Amniotic stem cell (primary cell): ENCODE results near the gene RNASEH2B.

Experiments
- DNase-seq: peaks from one replicate; lab custom pipeline; 2025; lab: John Stamatoyannopoulos, UW

The RNASEH2B gene

DNA sequence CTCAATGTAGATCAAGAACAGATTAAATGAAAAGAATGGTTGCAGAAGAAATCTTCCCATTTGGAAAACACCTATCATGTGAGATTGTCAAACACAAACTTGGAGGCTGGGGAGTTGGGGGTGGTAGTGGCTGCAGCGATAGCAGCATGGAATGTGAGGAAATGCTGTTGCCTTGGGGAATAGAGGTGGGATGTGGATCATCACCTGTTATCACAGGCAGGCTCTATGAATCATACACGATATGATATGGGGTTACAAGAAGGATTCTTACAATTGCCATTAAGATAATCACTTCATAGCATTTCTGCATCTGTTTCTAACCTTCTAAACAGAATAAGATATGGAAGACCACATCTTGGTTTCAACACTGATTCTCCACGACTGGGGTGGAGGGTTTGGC is 88.7 kb downstream of the RNASEH2B start:
- no peak for DNase-seq

DNA sequence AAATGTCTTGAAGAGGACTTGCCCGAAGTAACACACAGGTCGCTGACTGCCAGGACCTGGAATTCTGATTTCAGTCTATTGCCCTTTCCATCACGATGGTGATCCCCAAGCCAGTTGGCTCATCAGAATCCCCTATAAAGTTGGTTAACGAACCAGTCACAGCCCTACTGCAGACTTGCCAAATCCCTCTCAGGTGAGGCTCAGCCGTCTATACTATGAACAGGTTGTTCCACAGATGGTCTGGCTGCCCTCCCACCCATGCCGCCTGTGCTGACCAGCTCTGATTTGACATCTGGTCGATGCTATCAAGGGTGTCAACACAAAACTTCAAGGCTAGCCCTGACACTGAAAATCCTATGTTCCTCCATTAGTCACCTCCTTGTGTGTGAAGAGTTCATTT is 90.0 kb downstream of the RNASEH2B start:
- no peak for DNase-seq

DNA sequence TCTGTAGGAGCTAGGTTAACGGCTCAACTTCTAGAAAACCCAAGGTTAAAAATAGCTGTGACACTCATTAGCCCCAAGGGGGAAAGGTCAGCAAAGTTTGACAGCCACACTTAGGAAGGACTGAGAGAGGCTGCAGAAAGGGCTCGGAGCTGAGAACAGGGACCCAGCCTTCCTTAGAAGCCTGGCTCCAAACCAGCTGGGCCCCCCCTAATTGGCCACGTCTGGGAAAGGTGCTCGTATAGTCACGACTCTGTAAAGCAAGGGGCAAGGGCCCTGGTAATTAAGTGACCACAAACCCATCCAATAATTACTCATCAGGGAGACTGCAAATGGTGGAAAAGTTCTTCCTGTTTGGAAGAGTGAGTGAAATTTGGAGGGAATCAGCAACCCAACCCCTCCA is 90.5 kb downstream of the RNASEH2B start:
- no peak for DNase-seq

DNA sequence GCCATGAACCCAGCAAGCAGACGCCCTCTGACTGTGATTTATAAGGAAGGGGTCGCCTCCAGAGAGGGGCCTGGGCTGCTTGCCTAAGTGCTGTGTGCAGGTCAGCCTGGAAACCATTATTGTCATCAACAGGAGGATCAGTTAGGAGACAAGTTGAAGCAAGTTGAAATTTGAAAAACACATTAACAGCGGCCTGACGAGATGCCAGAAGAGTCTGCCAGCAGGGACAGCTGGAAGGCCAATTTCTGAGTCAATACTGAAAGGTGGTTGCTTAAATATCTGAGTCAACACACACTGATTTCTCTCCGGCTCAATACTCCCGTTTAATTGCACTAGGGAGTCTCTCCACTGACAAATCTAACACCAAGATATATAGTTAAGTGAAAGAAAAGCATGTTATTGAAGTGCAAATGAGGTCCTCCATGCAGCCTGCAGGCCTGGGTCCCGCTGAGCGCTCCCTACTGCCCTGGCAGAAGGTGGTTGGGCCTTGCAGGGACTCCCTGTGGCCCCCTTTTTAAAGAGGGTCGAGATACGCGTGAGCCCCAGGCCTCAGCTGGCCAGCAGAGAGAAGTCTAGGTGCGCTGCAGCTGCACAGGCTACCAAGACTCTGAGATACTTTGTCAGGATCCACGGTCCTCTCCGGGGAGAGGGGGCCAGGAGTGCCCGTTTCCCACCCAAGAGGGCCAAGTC is 91.1 kb downstream of the RNASEH2B start:
- DNase-seq, result no peak

DNA sequence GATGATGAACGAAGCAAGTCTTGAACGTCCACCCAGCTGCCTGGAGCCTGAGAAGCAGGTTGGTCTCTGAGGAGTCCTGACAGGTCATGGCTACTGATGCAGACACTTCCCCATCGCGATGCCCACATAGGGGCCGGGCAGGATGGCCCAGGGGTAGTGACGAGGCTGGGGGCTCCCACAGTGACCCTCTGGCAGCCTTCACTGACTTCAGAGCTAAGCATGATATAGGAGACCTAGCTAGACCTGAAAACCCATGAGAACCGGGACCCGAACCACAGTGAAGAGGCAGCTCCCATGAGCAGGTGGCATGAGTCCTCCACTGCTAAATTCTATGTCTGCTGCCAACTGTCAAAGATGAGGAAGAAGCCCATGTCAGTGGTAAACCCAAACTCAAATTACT is 91.7 kb downstream of the RNASEH2B start:
- no peak for DNase-seq

DNA sequence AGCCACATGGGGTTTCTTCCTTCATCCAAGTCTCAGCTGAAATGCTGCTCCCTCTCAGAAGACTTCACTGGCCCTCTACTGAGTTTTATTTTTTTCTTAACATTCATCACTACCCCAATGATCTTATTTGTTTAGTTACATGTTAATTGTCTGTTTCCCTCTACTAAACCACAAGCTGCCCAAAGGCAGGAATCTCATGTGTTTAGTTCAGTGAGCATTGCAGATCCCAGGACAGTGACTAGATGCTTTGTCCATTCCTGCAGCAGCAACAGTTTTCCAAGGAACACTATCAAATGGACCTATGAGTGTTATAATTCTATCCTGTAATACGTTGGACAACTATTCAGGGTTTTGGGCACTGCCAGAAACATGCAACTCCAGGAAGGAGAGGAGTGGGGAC is 93.1 kb downstream of the RNASEH2B start:
- DNase-seq, result no peak

DNA sequence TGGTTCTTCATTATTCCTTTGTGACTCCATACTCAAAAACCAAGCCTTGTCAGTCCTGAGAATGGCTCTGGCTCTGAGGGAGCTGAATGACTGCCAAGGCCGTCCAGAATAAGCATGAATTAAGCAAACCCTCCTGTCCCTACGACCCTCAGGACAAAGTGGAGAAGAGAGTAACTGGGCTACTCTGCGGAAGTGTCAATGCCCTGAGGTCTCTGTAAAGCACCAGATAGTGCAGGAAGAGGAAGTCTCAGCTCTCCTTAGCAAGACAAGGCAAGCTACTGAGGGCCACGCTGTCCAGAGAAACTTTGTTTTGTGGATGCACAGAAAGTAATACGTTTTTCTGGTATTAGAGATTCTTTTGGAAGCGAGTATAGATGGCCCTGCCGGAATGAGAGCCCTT is 94.1 kb downstream of the RNASEH2B start:
- no peak for DNase-seq

DNA sequence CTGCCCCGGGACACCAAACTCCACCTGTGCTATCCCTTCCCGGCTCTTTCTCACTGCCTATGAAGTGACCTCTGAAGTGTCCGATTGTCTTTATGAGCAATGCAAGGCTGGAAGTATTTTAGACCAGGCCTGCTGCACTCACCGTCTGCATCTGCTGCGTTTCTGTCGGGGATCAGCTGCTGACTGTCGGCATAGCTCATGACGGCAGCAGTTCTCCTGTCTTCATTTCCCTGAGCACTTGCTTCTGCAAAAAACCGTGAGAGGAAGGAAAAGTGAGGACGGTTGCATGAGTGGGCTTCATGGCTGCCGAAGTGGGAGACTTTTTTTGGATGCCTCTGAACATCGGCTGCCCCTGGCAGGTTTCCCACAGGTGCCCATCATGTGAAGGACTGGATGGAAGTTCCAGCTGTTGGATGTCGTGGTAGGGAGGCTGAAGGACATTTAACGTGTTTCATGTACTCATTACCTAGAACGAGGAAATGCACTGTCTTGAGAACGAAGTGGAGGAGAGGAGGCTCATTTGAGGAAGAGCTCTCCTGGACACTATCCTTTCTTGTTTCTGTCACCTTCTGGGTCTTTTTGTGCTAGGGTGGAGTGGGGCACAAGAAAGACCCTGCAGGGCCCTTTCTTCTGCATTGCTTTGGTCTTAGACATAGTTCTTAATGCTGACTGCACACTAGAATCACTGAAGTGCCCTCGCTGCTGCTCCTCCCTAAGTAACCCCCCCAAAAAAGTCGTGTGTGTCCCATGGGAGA is 94.7 kb downstream of the RNASEH2B start:
- no peak for DNase-seq

DNA sequence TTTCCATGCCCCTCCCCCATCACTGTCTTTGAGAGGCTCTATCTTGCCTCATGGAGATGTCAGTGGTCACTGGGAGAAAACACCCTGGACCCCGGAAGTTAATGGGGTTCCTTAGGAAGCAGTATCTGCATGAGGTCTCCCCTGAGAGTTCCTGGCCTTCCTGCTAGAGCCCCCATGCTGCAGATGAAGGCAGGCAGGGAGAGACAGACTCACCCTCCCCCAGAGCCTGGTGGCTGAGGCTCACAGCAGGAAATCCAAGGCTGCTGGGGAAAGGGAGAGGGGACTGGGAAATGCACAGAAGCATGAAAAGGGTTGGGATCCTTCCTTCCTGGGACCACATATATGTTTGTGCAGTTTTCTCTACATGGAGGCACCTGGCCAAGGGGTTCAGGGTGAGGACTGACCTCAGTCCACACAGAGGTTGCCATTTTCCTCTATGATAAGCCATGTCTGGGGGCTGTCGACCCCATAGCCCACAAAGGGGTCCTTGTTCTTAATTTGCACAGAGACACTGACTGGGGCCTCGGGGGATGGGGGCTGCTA is 95.4 kb downstream of the RNASEH2B start:
- no peak for DNase-seq

DNA sequence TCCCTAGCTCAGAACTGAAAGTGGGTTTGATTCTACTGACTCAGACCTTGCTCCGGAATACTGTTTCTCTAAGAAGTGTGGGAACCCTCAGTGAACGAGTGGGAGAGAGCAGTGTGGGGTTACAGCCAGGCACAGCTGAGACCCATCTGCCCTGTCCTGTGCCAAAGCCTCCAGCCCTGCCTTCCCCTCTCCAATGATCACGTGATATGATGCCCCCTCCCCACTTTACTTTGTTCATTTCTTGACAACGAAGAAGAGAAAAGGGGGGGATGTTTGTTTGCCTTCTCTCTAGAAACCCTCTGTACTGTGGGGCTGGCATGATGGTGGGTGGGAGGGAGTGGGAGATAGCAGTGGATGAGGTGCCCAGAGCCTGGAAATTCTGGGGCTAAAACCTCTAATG is 96.0 kb downstream of the RNASEH2B start:
- no peak for DNase-seq
